ENCODE measurements around the gene LRSAM1.

DNA sequence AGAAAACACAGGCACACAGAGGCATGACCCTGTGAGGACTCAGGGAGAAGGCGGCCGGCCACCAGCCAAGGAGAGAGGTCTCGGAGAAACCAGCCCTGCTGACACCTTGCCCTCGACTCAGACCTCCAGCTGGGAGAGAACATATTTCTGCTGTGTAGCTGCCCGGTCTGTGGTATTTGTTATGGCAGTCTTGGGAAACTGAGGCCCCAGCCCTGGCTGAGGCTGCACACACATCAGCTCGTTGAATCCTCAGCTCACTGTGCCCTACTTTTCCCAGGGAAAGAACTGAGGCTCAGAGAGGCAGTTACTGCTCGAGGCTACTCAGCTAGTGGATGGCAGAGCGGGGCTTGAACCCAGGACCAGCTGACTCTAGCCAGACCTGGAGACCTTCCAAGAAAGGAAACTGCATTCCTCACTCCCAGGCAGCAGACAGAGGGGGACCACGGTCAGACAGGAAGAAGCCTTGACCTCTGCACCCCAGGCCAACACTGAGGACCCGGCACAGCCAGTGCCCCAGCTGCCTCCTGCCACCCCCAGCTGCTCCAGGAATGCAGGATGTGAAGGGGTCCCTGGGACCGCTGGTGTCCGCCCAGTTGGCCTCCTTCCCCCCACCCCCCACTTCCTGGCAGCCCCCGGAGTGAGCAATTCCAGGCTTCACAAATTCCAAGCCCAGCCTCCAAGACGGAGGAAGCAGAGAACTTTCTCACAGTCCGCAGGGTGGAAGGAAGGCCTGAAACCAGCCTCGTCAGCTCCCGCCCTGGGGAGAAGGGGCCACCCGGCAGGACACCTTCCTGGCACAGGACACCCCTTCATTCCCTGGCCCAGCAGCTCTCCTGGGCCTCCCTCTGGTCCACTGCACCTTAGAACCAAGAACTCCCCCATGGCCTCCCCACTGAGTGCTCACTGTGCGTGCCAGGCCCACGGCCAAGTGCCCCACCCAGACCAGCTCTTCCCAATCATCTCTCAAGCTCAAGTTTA lies 69.9 kb downstream of the LRSAM1 start:
- TF ChIP-seq, protein P1, sequence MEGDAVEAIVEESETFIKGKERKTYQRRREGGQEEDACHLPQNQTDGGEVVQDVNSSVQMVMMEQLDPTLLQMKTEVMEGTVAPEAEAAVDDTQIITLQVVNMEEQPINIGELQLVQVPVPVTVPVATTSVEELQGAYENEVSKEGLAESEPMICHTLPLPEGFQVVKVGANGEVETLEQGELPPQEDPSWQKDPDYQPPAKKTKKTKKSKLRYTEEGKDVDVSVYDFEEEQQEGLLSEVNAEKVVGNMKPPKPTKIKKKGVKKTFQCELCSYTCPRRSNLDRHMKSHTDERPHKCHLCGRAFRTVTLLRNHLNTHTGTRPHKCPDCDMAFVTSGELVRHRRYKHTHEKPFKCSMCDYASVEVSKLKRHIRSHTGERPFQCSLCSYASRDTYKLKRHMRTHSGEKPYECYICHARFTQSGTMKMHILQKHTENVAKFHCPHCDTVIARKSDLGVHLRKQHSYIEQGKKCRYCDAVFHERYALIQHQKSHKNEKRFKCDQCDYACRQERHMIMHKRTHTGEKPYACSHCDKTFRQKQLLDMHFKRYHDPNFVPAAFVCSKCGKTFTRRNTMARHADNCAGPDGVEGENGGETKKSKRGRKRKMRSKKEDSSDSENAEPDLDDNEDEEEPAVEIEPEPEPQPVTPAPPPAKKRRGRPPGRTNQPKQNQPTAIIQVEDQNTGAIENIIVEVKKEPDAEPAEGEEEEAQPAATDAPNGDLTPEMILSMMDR (IDR thresholded peaks at IDR 0.05; ENCODE audit: low read length): no peak
- TF ChIP-seq EZH2 (optimal IDR thresholded peaks at IDR 0.05; ENCODE audit: low read depth, low read length) (no peak), EZH2phosphoT487 (IDR thresholded peaks at IDR 0.05; ENCODE audit: low read length) (no peak)

All from MM.1S (cell line).